Measurements from ENCODE around the gene SLC16A5.

SLC16A5 gene

GRCh38 chr17:75155191-75155601 lies 67.4 kb downstream of the SLC16A5 start:
- no peak for TF ChIP-seq SIN3A (IDR thresholded peaks at IDR 0.05; ENCODE audit: borderline replicate concordance, insufficient read depth, low read length)
- no peak for TF ChIP-seq FOXP2 (optimal IDR thresholded peaks at IDR 0.05; ENCODE audit: borderline replicate concordance, extremely low read depth, extremely low read length, insufficient read depth)
- no peak for TF ChIP-seq REST (IDR thresholded peaks at IDR 0.05; ENCODE audit: insufficient read depth in 1 of 2, low read depth in 2 of 2, low read length in 2 of 2)
- no peak for TF ChIP-seq TAF1 (IDR thresholded peaks at IDR 0.05; ENCODE audit: borderline replicate concordance, insufficient read depth, low read length)
- TF ChIP-seq POLR2AphosphoS5 (IDR thresholded peaks at IDR 0.05; ENCODE audit: low read depth, low read length) = no peak
